ENCODE data around the gene CIDEC.

Gene CIDEC

GRCh38 chr3:9917820-9918219 lies 37.8 kb upstream of the CIDEC start:
- Histone ChIP-seq H2AFZ (ENCODE audit: low read depth, low read length, severe bottlenecking) (no peak overlapping the region), H3K79me2 (ENCODE audit: insufficient read depth, low read length) (no peaks in the 10 kb centered on the region), H3K27ac (ENCODE audit: low read depth, low read length) (no peak overlapping the region), H4K20me1 (ENCODE audit: low read depth, low read length) (no peaks in the 10 kb centered on the region), H3K4me3 (ENCODE audit: insufficient read depth, low read length, poor library complexity, severe bottlenecking) (no peak overlapping the region), H3F3A (ENCODE audit: insufficient read depth) (no peaks in the 10 kb centered on the region), H3K9me3 (ENCODE audit: insufficient read depth, low read length) (no peaks in the 10 kb centered on the region), H3K9ac (ENCODE audit: low read length) (no peak overlapping the region), H3K36me3 (ENCODE audit: low read length) (no peaks in the 10 kb centered on the region), H3K9me2 (replicated peaks; ENCODE audit: insufficient read depth, low read length) (no peaks in the 10 kb centered on the region), H3K27me3 (ENCODE audit: low read length) (no peaks in the 10 kb centered on the region), H3K4me2 (ENCODE audit: low read depth, low read length, poor library complexity, severe bottlenecking) (no peak overlapping the region)
- TF ChIP-seq CTCF (IDR thresholded peaks at IDR 0.05; ENCODE audit: insufficient read depth, low read length, poor library complexity, severe bottlenecking) (no peak), EZH2phosphoT487 (conservative IDR thresholded peaks at IDR 0.05; ENCODE audit: low read length) (no peak)

- H3K27ac ChIP-seq (ENCODE audit: low read depth, low read length), result no peak within 1 kb of the TSS
These were observed 37.0 kb upstream of the CIDEC start, which contains the start of gene IL17RC for GRCh38 chr3:9916734-9917680. IL17RC (plus strand) TSS chr3:9917098; CDS start chr3:9917316, 218 bp downstream.

GRCh38 chr3:9916346-9916733 lies 36.3 kb upstream of the CIDEC start:
- Histone ChIP-seq H3K4me3 (ENCODE audit: insufficient read depth, low read length, poor library complexity, severe bottlenecking) (no peak overlapping the region), H3K27me3 (ENCODE audit: low read length) (no peaks in the 10 kb centered on the region), H3K9ac (ENCODE audit: low read length) (no peak overlapping the region), H2AFZ (ENCODE audit: low read depth, low read length, severe bottlenecking) (no peak overlapping the region), H4K20me1 (ENCODE audit: low read depth, low read length) (no peaks in the 10 kb centered on the region), H3K4me2 (ENCODE audit: low read depth, low read length, poor library complexity, severe bottlenecking) (no peak overlapping the region), H3K9me3 (ENCODE audit: insufficient read depth, low read length) (no peaks in the 10 kb centered on the region), H3K27ac (ENCODE audit: low read depth, low read length) (no peak overlapping the region), H3K9me2 (replicated peaks; ENCODE audit: insufficient read depth, low read length) (no peaks in the 10 kb centered on the region), H3K36me3 (ENCODE audit: low read length) (no peaks in the 10 kb centered on the region), H3K79me2 (ENCODE audit: insufficient read depth, low read length) (no peaks in the 10 kb centered on the region), H3F3A (ENCODE audit: insufficient read depth) (no peaks in the 10 kb centered on the region)
- TF ChIP-seq CTCF (IDR thresholded peaks at IDR 0.05; ENCODE audit: insufficient read depth, low read length, poor library complexity, severe bottlenecking) (no peak), EZH2phosphoT487 (conservative IDR thresholded peaks at IDR 0.05; ENCODE audit: low read length) (no peak)

More at GRCh38 chr3:9916734-9917680, 37.0 kb upstream of the CIDEC start, which contains the start of gene IL17RC:
- H3F3A ChIP-seq (ENCODE audit: insufficient read depth), result no peaks in the 10 kb centered on the region
- no peak for TF ChIP-seq CTCF (IDR thresholded peaks at IDR 0.05; ENCODE audit: insufficient read depth, low read length, poor library complexity, severe bottlenecking)
- H3K27me3 ChIP-seq (ENCODE audit: low read length), result no peaks in the 10 kb centered on the region
- H3K9me3 ChIP-seq (ENCODE audit: insufficient read depth, low read length), result no peaks in the 10 kb centered on the region
- no peak within 1 kb of the TSS for H3K4me3 ChIP-seq (ENCODE audit: insufficient read depth, low read length, poor library complexity, severe bottlenecking)
- H3K9me2 ChIP-seq (replicated peaks; ENCODE audit: insufficient read depth, low read length), result no peaks in the 10 kb centered on the region
- H3K4me2 ChIP-seq (ENCODE audit: low read depth, low read length, poor library complexity, severe bottlenecking), result peak within 1 kb of the TSS; percentile 34
- no peak within 1 kb of the TSS for H2AFZ ChIP-seq (ENCODE audit: low read depth, low read length, severe bottlenecking)
- no peaks in the 10 kb centered on the region for H3K36me3 ChIP-seq (ENCODE audit: low read length)
- no peak within 1 kb of the TSS for H3K9ac ChIP-seq (ENCODE audit: low read length)
- no peaks in the 10 kb centered on the region for H3K79me2 ChIP-seq (ENCODE audit: insufficient read depth, low read length)
- no peaks in the 10 kb centered on the region for H4K20me1 ChIP-seq (ENCODE audit: low read depth, low read length)
